ENCODE data around the gene PPFIA1. TPM values are rescaled to one million over a fixed set of nuclear protein-coding genes. Genes with fewer than 3 reads are reported as not detected.

PPFIA1 gene
- total RNA-seq, 1 experiment from 2014 or later, result 86.8 TPM

DNA sequence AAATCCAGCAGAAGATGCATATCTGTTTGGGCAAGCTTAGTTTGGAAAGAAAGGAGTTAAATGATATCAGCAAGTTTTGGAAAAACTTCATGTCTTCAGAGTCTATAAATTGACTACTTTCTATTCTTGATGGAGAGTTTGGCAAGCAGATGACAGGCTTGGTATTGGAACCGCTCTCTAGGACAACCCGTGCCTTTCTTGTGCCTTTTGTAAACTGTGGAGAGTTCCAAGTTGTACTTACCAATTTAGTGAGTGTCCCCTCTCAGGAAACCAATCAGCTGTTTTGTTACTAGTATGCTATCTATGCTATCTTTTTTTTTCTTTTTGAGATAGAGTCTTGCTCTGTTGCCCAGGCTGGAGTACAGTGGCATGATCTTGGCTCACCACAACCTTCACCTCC lies 84.1 kb downstream of the PPFIA1 start:
- Histone ChIP-seq H3K27ac (no peak overlapping the region), H3K36me3 (ENCODE audit: low read depth) (peaks cover 33% of the 10 kb centered on the region), H4K20me1 (ENCODE audit: insufficient read depth) (peaks cover 9% of the 10 kb centered on the region), H3K4me2 (no peak overlapping the region), H3K9me2 (ENCODE audit: insufficient read depth) (no peaks in the 10 kb centered on the region), H3F3A (ENCODE audit: insufficient read depth, low read depth) (0 out of 2 replicates have a peak, but pooled peaks cover 4% of the 10 kb centered on the region), H3K4me1 (replicated peaks; ENCODE audit: insufficient read depth) (no peaks in the 10 kb centered on the region), H3K9me3 (ENCODE audit: insufficient read depth, low read depth) (no peaks in the 10 kb centered on the region), H3K79me2 (ENCODE audit: low read depth) (no peaks in the 10 kb centered on the region), H3K4me3 (no peak overlapping the region), H2AFZ (no peak overlapping the region), H3K27me3 (ENCODE audit: insufficient read depth, low read depth) (no peaks in the 10 kb centered on the region)
- TF ChIP-seq EZH2 (IDR thresholded peaks at IDR 0.05; ENCODE audit: low read depth) (no peak), CTCF (conservative IDR thresholded peaks at IDR 0.05) (no peak)
- CTCF ChIA-PET, result no interaction called here
- intact Hi-C loops (cut with micrococcal nuclease; ENCODE audit: unreplicated experiment), result no loop called here
- DNase-seq, result no peak
- POLR2A ChIA-PET (ENCODE audit: unreplicated experiment), result no interaction called here
- BruUV-seq (replicated peaks), result no TSS peak

GRCh38 chr11:70358753-70359152 lies 88.3 kb downstream of the PPFIA1 start:
- TF ChIP-seq EZH2 (IDR thresholded peaks at IDR 0.05; ENCODE audit: low read depth) (no peak), CTCF (conservative IDR thresholded peaks at IDR 0.05) (no peak)
- CTCF ChIA-PET, result no interaction called here
- intact Hi-C loops (cut with micrococcal nuclease; ENCODE audit: unreplicated experiment), result no loop called here
- no peak for DNase-seq
- Histone ChIP-seq H3F3A (ENCODE audit: insufficient read depth, low read depth) (peaks cover 14% of the 10 kb centered on the region; the same call in 1 of the 2 replicates), H3K79me2 (ENCODE audit: low read depth) (no peaks in the 10 kb centered on the region), H3K27ac (no peak overlapping the region), H3K4me2 (no peak overlapping the region), H2AFZ (no peak overlapping the region), H3K36me3 (ENCODE audit: low read depth) (peaks cover 37% of the 10 kb centered on the region), H3K27me3 (ENCODE audit: insufficient read depth, low read depth) (no peaks in the 10 kb centered on the region), H4K20me1 (ENCODE audit: insufficient read depth) (peaks cover 14% of the 10 kb centered on the region), H3K9me2 (ENCODE audit: insufficient read depth) (no peaks in the 10 kb centered on the region), H3K4me3 (no peak overlapping the region), H3K9me3 (ENCODE audit: insufficient read depth, low read depth) (no peaks in the 10 kb centered on the region), H3K4me1 (replicated peaks; ENCODE audit: insufficient read depth) (no peaks in the 10 kb centered on the region)
- no TSS peak for BruUV-seq (replicated peaks)
- POLR2A ChIA-PET (ENCODE audit: unreplicated experiment), result no interaction called here

DNA sequence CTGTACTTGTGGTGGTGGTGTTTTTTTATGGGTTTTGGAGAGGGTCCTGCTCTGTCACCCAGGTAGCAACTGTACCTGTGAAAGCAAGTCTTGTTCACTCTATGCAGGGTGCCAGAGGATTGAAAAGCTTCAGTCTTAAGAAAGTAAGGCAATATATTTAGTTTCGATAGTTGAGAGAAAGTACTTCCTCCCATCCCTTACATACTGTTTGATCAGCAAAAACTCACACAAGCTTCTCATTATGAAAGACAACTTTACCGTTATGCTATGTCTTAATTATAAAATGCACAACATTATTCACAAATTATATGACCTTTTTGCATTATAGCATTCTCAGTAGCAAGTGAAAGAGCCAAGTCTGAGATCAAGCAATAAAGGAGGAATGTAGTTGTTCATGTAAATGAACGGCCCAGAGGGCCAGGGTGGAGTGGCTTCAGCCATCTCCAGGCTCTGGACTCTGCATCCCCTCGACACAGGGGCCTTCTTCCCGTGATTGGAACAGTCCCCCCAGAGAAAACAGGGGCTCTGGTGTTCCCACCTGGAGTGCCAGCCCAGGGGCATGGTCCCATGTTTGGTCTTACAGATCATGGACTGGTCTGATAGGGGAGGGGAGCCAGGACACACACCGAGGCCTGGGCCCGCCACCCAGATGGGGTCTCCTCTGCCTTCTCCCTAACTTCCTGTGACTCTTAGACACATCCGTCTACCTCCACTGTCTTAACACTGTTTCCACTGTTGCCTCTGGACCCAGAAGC lies 89.1 kb downstream of the PPFIA1 start:
- H3K9me2 ChIP-seq (ENCODE audit: insufficient read depth), result no peaks in the 10 kb centered on the region
- no peak overlapping the region for H3K27ac ChIP-seq
- H3K36me3 ChIP-seq (ENCODE audit: low read depth), result peaks cover 29% of the 10 kb centered on the region
- H3K4me2 ChIP-seq, result no peak overlapping the region
- no peak overlapping the region for H3K4me3 ChIP-seq
- BruUV-seq (replicated peaks), result no TSS peak
- no peak overlapping the region for H2AFZ ChIP-seq
- DNase-seq, result no peak
- H3K4me1 ChIP-seq (replicated peaks; ENCODE audit: insufficient read depth), result no peaks in the 10 kb centered on the region
- no peaks in the 10 kb centered on the region for H3K27me3 ChIP-seq (ENCODE audit: insufficient read depth, low read depth)
- H4K20me1 ChIP-seq (ENCODE audit: insufficient read depth), result peaks cover 13% of the 10 kb centered on the region
- H3F3A ChIP-seq (ENCODE audit: insufficient read depth, low read depth), result peaks cover 10% of the 10 kb centered on the region; the same call in 1 of the 2 replicates
- H3K79me2 ChIP-seq (ENCODE audit: low read depth), result no peaks in the 10 kb centered on the region
- ChIA-PET POLR2A (ENCODE audit: unreplicated experiment) (no interaction called here), CTCF (no interaction called here)
- H3K9me3 ChIP-seq (ENCODE audit: insufficient read depth, low read depth), result no peaks in the 10 kb centered on the region
- TF ChIP-seq EZH2 (IDR thresholded peaks at IDR 0.05; ENCODE audit: low read depth) (no peak), CTCF (conservative IDR thresholded peaks at IDR 0.05) (no peak)
- intact Hi-C loops (cut with micrococcal nuclease; ENCODE audit: unreplicated experiment), result no loop called here
